Measurements from ENCODE around the gene PARD6G.

Gene PARD6G

DNA sequence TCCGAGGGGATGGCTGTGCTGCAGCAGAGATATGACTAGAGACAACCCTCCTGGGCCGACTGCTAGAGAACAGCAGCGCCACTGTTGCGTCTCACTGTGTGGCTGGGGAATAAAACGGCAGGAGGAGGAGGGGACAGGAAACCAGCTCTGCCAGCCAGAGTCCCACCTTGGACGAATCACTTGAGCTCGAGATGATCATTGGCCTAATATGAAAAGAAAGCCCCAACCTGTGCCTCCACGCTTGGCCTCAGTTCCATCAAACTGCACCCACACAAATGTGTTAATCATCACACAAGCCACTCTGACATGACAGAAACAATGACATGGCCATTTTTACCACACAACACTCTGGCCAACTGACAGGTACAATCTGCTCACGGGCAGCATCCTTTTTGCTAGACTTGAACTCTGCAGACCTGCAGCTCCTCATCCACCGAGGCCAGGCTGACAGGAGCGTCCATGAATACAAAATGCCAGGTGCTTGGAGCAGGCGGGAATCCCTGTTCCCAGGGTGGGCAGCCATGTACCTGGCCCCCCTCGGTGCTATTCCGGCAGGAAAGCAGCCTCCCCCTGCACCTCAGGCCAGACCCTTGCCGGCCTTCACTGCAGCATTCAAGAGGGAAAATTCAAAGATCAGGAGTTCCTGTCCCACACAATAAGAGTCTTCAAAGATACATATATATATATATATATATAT lies 52.3 kb downstream of the PARD6G start:
- no peak for TF ChIP-seq EZH2 (IDR thresholded peaks at IDR 0.05; ENCODE audit: borderline replicate concordance, low read length)
- TF ChIP-seq, protein P1, sequence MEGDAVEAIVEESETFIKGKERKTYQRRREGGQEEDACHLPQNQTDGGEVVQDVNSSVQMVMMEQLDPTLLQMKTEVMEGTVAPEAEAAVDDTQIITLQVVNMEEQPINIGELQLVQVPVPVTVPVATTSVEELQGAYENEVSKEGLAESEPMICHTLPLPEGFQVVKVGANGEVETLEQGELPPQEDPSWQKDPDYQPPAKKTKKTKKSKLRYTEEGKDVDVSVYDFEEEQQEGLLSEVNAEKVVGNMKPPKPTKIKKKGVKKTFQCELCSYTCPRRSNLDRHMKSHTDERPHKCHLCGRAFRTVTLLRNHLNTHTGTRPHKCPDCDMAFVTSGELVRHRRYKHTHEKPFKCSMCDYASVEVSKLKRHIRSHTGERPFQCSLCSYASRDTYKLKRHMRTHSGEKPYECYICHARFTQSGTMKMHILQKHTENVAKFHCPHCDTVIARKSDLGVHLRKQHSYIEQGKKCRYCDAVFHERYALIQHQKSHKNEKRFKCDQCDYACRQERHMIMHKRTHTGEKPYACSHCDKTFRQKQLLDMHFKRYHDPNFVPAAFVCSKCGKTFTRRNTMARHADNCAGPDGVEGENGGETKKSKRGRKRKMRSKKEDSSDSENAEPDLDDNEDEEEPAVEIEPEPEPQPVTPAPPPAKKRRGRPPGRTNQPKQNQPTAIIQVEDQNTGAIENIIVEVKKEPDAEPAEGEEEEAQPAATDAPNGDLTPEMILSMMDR (IDR thresholded peaks at IDR 0.05; ENCODE audit: low read length): no peak
- H3K27ac ChIP-seq (ENCODE audit: low read depth, low read length, poor library complexity, severe bottlenecking): no peak overlapping the region
- no peaks in the 10 kb centered on the region for H3K36me3 ChIP-seq (ENCODE audit: insufficient read depth, low read length)
- H3K4me3 ChIP-seq (ENCODE audit: low read depth, low read length, poor library complexity, severe bottlenecking): no peak overlapping the region
- H4K20me1 ChIP-seq (ENCODE audit: insufficient read depth, low read length): no peaks in the 10 kb centered on the region
- H2AFZ ChIP-seq (ENCODE audit: low read length): no peak overlapping the region
- H3K4me2 ChIP-seq (ENCODE audit: low read length): no peak overlapping the region
- no peaks in the 10 kb centered on the region for H3K79me2 ChIP-seq (ENCODE audit: insufficient read depth, low read length)
- peaks cover 7% of the 10 kb centered on the region; the same call in 1 of the 2 replicates for H3K27me3 ChIP-seq (ENCODE audit: insufficient read depth, low read length)
- H3F3A ChIP-seq (ENCODE audit: insufficient read depth, low read length): no peaks in the 10 kb centered on the region
- no peaks in the 10 kb centered on the region for H3K9me3 ChIP-seq (ENCODE audit: low read length)
- no peaks in the 10 kb centered on the region for H3K4me1 ChIP-seq (ENCODE audit: insufficient read depth, low read length, severe bottlenecking)
- H3K9ac ChIP-seq (ENCODE audit: low read length): no peak overlapping the region
- no peaks in the 10 kb centered on the region for H3K9me2 ChIP-seq (ENCODE audit: low read depth, low read length)

DNA sequence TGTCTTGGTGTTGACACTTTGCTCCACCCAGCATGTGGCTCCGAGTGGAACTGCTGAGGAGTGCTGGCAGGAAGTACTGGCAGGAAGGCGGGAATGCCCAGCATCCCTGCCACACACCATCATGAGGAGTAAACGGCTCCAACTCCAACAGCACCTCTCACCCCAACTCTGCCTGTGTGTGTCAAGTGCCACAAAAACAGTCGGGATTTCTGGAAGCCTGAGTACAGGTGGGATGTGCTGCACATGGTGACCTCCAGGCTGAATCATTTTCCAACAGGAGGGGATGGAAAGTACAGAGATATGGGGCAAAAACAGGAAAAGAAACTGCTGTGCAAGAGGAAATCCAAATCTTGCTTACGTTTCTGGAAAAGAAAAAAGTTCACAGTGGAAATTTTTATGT lies 53.6 kb downstream of the PARD6G start:
- H4K20me1 ChIP-seq (ENCODE audit: insufficient read depth, low read length): no peaks in the 10 kb centered on the region
- H3K79me2 ChIP-seq (ENCODE audit: insufficient read depth, low read length): no peaks in the 10 kb centered on the region
- H3K36me3 ChIP-seq (ENCODE audit: insufficient read depth, low read length): no peaks in the 10 kb centered on the region
- H3K27me3 ChIP-seq (ENCODE audit: insufficient read depth, low read length): peaks cover 7% of the 10 kb centered on the region; the same call in 1 of the 2 replicates
- H2AFZ ChIP-seq (ENCODE audit: low read length): no peak overlapping the region
- H3K4me1 ChIP-seq (ENCODE audit: insufficient read depth, low read length, severe bottlenecking): no peaks in the 10 kb centered on the region
- H3K9ac ChIP-seq (ENCODE audit: low read length): no peak overlapping the region
- no peaks in the 10 kb centered on the region for H3K9me2 ChIP-seq (ENCODE audit: low read depth, low read length)
- TF ChIP-seq EZH2 (IDR thresholded peaks at IDR 0.05; ENCODE audit: borderline replicate concordance, low read length): no peak
- TF ChIP-seq, protein P1 (IDR thresholded peaks at IDR 0.05; ENCODE audit: low read length): no peak
- no peaks in the 10 kb centered on the region for H3K9me3 ChIP-seq (ENCODE audit: low read length)
- no peak overlapping the region for H3K4me2 ChIP-seq (ENCODE audit: low read length)
- no peaks in the 10 kb centered on the region for H3F3A ChIP-seq (ENCODE audit: insufficient read depth, low read length)
- H3K27ac ChIP-seq (ENCODE audit: low read depth, low read length, poor library complexity, severe bottlenecking): no peak overlapping the region
- H3K4me3 ChIP-seq (ENCODE audit: low read depth, low read length, poor library complexity, severe bottlenecking): no peak overlapping the region

DNA sequence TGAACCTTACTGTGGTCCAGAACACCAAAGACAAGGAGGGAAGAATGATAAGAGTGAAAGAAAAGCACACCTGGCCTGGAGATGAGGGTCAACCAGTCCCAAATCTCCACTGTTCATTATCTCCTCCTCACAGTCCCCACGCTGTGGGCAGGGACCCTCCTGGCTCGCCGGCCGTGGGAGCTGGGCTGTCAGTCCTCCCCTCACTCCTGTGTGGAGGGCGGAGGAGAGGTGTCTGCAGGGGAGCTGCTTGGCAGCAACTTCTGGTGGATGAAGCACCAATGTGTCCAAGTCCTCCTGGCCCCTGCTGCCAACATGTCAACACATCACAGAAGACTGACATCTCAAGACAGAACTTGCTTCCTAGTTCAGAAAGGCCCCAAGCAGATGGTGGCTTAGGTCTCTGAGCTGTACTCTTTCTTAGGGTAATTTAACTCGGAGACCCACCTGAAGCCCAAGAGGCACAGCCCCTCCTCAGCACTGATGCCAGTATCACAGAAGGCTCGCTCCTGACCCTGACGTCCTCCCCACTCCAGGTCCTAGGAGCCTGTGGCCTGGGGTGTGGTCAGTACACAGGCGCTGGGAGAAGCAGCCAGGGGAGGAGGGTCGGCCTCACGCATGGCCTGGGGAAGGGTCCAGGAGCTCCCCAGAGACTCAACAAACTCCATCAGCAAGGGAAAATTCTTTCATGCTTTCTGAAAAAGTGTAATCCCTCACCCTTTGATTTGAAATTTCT lies 54.5 kb downstream of the PARD6G start:
- no peak overlapping the region for H2AFZ ChIP-seq (ENCODE audit: low read length)
- no peaks in the 10 kb centered on the region for H3K9me2 ChIP-seq (ENCODE audit: low read depth, low read length)
- H4K20me1 ChIP-seq (ENCODE audit: insufficient read depth, low read length): no peaks in the 10 kb centered on the region
- no peak overlapping the region for H3K9ac ChIP-seq (ENCODE audit: low read length)
- H3K27me3 ChIP-seq (ENCODE audit: insufficient read depth, low read length): peaks cover 7% of the 10 kb centered on the region; the same call in 1 of the 2 replicates
- TF ChIP-seq EZH2 (IDR thresholded peaks at IDR 0.05; ENCODE audit: borderline replicate concordance, low read length): no peak
- TF ChIP-seq, protein P1 (IDR thresholded peaks at IDR 0.05; ENCODE audit: low read length): no peak
- no peak overlapping the region for H3K4me3 ChIP-seq (ENCODE audit: low read depth, low read length, poor library complexity, severe bottlenecking)
- no peaks in the 10 kb centered on the region for H3F3A ChIP-seq (ENCODE audit: insufficient read depth, low read length)
- no peaks in the 10 kb centered on the region for H3K36me3 ChIP-seq (ENCODE audit: insufficient read depth, low read length)
- no peak overlapping the region for H3K4me2 ChIP-seq (ENCODE audit: low read length)
- no peak overlapping the region for H3K27ac ChIP-seq (ENCODE audit: low read depth, low read length, poor library complexity, severe bottlenecking)
- H3K9me3 ChIP-seq (ENCODE audit: low read length): no peaks in the 10 kb centered on the region
- no peaks in the 10 kb centered on the region for H3K79me2 ChIP-seq (ENCODE audit: insufficient read depth, low read length)
- no peaks in the 10 kb centered on the region for H3K4me1 ChIP-seq (ENCODE audit: insufficient read depth, low read length, severe bottlenecking)

Data from OCI-LY1 (cell line).